Sciatic nerve (tissue), 2 donors: ENCODE data around the gene PHOSPHO2. TPM values are rescaled to one million over a fixed set of nuclear protein-coding genes. Genes with fewer than 3 reads are reported as not detected.

Experiments used
- ATAC-seq: fragments of 200-7000 bp; cut with Tn5 transposase; one replicate; pipeline ENCODE4 v1.9.1; 2020; ENCODE audit warnings: mild to moderate bottlenecking, moderate library complexity
- DNase-seq: peaks from one replicate; pipeline ENCODE4 v3.0.0-alpha.2; 2020; ENCODE audit warnings: low spot score
- intact Hi-C: fragments of 100-400 bp; cut with DNase I; formaldehyde crosslinking; loops from one replicate; pipeline ENCODE4 v1.14.2; 2022
- total RNA-seq: library from RNA; stranded (reverse); fragmentation: NEBNext Ultra II Directional; extraction: Animal tissue kit (Norgen Biotek cat#: 25700); gene quantifications from one replicate; pipeline ENCODE4 v1.2.1, GENCODE V29; 2021
- donor health status: DM: no; HTN: no; CAD: no.
- donor health status: DM: no; HTN: no; CAD: no.

The PHOSPHO2 gene, protein sequence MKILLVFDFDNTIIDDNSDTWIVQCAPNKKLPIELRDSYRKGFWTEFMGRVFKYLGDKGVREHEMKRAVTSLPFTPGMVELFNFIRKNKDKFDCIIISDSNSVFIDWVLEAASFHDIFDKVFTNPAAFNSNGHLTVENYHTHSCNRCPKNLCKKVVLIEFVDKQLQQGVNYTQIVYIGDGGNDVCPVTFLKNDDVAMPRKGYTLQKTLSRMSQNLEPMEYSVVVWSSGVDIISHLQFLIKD
- 8.5 TPM for total RNA-seq

DNA sequence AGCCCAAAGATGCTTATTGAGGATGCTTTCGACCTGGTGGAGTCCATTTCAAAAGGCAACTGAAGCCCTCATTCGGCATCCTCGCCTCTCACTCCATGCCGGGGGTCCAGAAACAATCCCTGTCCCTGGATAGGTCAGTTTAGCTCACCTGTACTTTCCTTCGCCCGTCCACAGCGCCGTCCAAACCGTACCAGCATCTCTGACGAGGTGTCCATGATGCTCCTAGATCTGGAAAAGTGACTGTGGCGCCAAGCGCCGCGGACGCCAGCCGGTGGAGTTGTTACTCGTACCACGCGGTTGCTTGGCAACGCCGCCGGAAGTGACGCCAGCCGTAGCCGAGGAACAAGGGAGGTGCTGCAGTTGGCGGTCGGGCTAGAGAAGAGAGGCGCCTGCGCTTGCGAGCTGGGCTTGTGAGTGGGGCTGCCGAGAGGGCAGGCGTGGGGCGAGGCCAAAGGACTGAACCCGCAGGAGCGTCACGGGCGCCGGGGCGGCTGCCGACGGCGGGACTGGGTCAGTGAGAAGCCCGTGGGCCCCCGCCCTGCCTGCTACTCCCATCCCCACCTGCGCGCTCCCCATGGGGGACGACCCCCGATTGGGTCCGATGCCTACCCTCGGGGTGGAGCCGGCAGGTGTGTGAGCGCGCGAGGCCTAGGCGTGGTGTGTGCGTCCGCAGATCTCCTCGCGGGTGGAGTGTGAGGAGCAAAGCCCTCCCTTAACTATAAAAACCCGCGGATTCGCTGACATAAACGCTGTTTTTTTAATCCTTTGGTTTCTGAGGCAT, at the start of gene PHOSPHO2, which contains the start of gene CFAP210:
Gene PHOSPHO2, plus strand, starts transcription at position 357 of the 781 bp plus-strand sequence. CDS start 6,503 bp downstream, outside the sequence.
Gene CFAP210, minus strand, starts transcription at position 293 of the 781 bp plus-strand sequence. Its CDS starts 78 bp downstream, at position 215.
- intact Hi-C loops = no loop called here
- peak; percentile 100 for DNase-seq
- peak; percentile 99 for ATAC-seq

GRCh38 chr2:169647496-169647895, 46.8 kb upstream of the PHOSPHO2 start:
- ATAC-seq (no peak), DNase-seq (no peak)
- intact Hi-C loops = no loop called here

GRCh38 chr2:169649278-169649677, 45.0 kb upstream of the PHOSPHO2 start:
- intact Hi-C loops = no loop called here

GRCh38 chr2:169653636-169654035, 40.6 kb upstream of the PHOSPHO2 start:
- intact Hi-C loops = no loop called here
- no peak for ATAC-seq

More at GRCh38 chr2:169649278-169649677, 45.0 kb upstream of the PHOSPHO2 start:
- ATAC-seq (no peak), DNase-seq (no peak)

DNA sequence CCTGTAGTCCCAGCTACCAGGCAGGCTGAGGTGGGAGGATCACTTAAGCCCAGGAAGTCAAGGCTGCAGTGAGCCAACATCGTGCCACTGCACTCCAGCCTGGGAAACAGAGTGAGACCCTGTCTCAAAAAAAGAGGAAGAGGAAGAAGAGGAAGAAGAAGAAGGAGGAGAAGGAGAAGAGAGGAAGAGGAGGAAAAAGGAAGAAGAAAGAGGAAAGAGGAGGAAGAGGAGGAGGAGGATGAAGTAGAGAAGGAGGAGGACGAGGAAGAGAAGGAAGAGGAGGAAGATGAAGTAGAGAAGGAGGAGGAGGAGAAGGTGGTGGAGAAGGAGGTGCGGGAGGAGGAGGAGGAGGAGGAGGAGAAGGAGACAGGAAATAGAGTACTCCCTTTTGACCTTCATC, 38.1 kb upstream of the PHOSPHO2 start:
- DNase-seq (no peak), ATAC-seq (no peak)
- intact Hi-C loops = no loop called here

More at GRCh38 chr2:169653636-169654035, 40.6 kb upstream of the PHOSPHO2 start:
- no peak for DNase-seq

DNA sequence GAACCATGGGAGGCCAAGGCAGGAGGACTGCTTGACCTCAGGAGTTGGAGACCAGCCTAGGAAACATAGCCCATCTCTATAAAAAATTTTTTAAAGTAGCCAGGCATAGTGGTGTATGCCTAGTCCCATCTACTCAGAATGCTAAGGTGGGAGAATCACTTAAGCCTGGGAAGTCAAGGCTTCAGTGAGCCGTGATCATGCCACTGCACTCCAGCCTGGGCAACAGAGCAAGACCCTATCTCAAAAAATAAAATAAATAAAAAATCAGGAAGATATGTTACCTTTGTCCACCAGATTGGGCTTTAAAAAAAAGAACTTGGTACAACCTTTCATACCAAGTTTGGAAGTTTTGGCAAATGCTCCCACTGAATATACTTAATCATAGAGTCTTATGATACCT, 35.4 kb upstream of the PHOSPHO2 start:
- intact Hi-C loops = no loop called here
- no peak for DNase-seq
- no peak for ATAC-seq

DNA sequence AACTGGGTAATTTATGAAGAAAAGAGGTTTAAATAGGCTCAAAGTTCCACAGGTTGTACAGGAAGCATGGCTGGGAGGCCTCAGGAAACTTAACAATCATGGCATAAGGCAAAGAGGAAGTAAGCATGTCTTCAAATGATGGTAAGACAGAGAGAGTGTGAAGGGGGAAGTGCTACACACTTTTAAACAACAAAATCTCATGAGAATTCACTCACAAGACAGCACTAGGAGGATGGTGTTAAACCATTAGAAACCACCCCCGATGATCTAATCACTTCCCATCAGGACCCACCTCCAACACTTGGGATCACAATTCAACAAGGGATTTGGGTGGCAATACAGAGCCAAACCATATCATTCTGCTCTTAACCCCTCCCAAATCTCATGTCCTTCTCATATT, 34.9 kb upstream of the PHOSPHO2 start:
- ATAC-seq (no peak), DNase-seq (no peak)
- intact Hi-C loops = no loop called here

DNA sequence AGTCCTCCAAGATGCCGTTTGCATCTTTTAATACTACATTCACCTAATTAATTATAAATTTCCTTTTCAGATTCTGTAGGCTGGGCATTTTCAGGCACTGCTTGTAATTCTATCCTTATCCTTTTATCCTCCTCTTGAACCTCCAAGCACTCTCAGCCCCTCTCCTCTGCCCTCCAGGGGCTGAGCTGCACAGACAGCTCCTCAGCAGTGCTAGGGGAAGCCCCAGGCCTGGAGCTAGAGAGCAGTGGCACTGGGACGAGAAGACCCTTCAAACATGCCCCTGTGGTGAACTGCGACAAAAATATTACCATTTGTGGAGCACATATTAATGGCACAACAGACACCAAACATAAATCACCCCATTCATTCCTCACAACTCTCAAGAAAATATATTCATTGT, 33.0 kb upstream of the PHOSPHO2 start:
- no peak for ATAC-seq
- intact Hi-C loops = no loop called here
- no peak for DNase-seq

- intact Hi-C loops = no loop called here
- DNase-seq (no peak), ATAC-seq (no peak)
These were observed 31.5 kb upstream of the PHOSPHO2 start for GRCh38 chr2:169662744-169663143.

GRCh38 chr2:169663247-169663646, 31.0 kb upstream of the PHOSPHO2 start:
- DNase-seq = no peak
- no peak for ATAC-seq

GRCh38 chr2:169664600-169664977, 29.7 kb upstream of the PHOSPHO2 start:
- no peak for DNase-seq
- no peak for ATAC-seq
- intact Hi-C loops = no loop called here

More at GRCh38 chr2:169663247-169663646, 31.0 kb upstream of the PHOSPHO2 start:
- intact Hi-C loops = no loop called here

- no peak for ATAC-seq
- intact Hi-C loops = no loop called here
- no peak for DNase-seq
These were observed 29.0 kb upstream of the PHOSPHO2 start for GRCh38 chr2:169664978-169665930.

GRCh38 chr2:169667583-169667982, 26.7 kb upstream of the PHOSPHO2 start:
- ATAC-seq (no peak), DNase-seq (no peak)
- intact Hi-C loops = no loop called here

DNA sequence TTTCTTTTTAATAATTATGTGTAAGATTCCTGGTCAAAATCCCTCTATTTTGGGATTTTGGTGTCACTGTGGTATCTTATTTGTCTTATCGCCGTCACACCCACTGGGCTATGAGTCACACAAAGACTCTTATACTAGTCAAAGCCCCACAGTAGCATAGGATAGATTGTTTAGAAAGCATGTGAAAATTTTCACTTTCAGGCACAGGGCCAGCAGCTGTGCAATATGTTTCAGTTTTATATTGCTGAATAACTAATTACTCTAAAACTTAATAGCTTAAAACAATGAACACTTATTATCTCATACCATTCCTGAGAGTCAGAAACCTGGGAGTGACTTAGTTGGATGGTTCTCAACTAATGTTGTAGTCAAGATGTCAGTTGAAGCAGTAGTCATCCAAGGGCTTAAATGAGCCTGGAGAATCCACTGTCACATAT, 24.0 kb upstream of the PHOSPHO2 start:
- no peak for DNase-seq
- intact Hi-C loops = no loop called here
- ATAC-seq = no peak

- no peak for ATAC-seq
- intact Hi-C loops = no loop called here
- no peak for DNase-seq
These were observed 23.3 kb upstream of the PHOSPHO2 start for GRCh38 chr2:169670937-169671336.

- DNase-seq (no peak), ATAC-seq (no peak)
- intact Hi-C loops = no loop called here
These were observed 21.9 kb upstream of the PHOSPHO2 start for GRCh38 chr2:169672406-169672805.

DNA sequence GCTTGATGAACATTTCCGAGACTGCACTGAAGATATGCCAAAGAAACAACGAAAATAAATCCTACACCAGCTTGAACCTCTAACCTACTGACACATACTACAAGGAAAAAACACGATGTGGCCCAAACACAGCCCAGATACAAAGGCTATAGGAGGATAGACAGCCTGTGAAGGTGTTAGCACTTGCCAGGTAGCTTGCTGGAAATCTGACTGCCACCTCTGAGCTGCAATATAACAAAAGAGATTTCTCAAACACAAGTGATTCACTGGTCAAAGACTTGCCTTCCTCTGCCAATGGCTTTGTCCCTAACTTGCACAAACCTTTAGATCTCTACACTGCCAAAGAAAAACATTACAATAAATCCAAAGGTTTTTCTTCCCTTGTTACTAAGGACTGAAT, 21.2 kb upstream of the PHOSPHO2 start:
- no peak for DNase-seq

DNA sequence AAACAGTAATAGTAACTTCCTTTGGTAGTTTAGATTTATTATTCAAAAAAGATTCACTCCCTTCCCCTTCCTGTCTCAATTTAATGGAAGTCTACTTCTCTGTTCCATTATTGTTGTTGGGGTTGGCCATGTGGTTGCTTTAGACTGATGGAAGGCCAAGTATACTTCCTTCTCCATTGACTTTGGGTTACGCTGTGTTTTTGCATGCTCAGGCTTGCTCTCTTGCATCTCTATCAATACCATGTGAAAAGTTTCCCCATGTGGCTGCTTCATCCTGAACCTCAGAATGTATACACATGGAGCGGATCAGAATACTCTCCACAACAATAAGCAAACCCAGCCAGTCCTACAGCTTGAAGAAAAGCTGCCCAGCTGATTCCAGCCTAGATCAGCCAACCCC, 20.3 kb upstream of the PHOSPHO2 start:
- DNase-seq (no peak), ATAC-seq (no peak)
- intact Hi-C loops = no loop called here

More for the DNA sequence above, 21.2 kb upstream of the PHOSPHO2 start:
- intact Hi-C loops = no loop called here
- ATAC-seq = no peak

- ATAC-seq (no peak), DNase-seq (no peak)
- intact Hi-C loops = no loop called here
These were observed 17.9 kb upstream of the PHOSPHO2 start for GRCh38 chr2:169676357-169676756.
